Suppressor macrophage (primary cell): ENCODE measurements around the gene IL1R2.

ENCODE experiments used
- DNase-seq, 4 experiments: peaks; one replicate each; pipeline ENCODE4 v3.0.0-alpha.2; 2020 to 2022

IL1R2 gene

GRCh38 chr2:101975171-101975870 is 16.4 kb upstream of the IL1R2 start:
- DNase-seq, result no peak

- no peak for DNase-seq
Measured at GRCh38 chr2:101976891-101977290, 14.9 kb upstream of the IL1R2 start.

DNA sequence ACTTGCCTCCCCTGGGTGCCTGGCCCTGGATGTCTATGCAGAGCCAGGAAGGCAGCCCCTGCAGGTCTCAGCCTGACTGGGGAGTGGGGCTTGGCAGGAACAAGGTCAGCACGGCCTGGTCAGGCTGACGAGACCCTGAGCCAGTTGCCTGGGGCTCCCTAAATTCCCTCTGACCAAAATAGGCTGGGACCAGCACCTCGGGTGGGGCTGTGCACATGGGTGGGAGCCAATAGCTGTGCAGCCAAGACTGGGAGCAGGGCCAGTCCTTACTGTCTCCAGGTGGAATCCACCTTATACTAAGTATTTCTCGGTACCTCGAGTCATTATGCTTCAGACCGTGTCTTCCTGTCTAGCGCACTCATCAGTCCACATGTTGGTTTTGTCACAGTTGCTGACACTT is 11.4 kb upstream of the IL1R2 start:
- no peak for DNase-seq

DNA sequence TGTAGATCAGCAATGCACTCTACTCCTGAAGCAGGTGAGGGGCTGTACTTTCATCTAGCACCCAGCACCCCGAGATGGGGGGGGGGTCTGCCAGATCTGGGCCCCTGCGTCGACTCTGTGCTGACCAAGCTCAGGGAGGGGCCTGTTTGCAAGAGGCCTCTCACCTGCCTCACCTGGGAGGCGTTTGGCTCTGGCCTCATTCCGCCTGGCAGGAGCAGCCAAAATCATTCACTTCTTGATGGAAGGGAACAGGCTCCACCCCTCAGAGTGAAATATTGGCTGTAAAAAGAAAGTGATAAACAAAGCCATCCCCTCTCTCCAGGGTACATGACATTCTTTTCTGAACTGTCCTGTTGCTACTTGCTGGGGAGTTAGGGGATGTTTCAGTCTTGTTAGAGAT is 10.7 kb upstream of the IL1R2 start:
- DNase-seq, result no peak

DNA sequence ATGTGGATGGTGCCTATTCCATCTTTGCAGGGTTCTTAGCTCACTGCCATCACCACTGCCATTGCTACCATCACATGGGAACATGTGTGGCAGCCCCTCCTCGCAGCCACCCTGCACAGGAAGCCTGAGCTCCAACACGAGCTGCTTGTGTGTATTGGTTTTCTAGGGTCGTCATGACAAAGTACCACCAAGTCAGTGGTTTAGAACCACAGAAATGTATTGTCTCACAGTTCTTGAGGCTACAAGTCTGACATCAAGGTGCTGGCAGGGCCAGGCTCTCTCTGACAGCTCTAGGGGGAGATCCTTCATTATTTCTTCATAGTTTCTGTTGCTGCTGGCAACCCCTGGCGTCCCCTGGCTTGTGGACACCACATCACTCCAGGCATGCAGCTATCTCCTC is 10.3 kb upstream of the IL1R2 start:
- DNase-seq, result no peak

GRCh38 chr2:101982495-101983029 is 9.2 kb upstream of the IL1R2 start:
- DNase-seq, result no peak

DNA sequence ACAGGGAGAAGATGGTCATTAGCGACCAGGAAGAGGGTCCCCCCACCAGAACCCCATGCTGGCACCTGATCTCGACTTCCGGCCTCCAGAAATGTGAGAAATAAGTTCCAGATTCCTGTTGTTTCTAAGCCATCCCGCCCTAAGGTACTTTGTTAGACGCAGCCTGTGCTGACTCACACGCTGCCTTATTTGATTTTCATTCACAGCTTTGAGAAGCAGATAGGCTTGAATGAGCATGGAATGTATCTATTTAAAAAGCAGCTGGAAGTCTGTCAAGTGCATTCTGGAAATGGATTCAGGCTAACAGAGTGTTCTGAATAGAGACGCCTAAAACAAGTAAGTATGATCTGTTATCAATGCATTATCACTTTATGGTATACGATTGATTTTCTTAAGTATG is 8.3 kb upstream of the IL1R2 start:
- no peak for DNase-seq

- peak in 3 of 4 experiments; percentile 37 to 61 (median 46) for DNase-seq
Measured at GRCh38 chr2:101983928-101984327, 7.8 kb upstream of the IL1R2 start.

DNA sequence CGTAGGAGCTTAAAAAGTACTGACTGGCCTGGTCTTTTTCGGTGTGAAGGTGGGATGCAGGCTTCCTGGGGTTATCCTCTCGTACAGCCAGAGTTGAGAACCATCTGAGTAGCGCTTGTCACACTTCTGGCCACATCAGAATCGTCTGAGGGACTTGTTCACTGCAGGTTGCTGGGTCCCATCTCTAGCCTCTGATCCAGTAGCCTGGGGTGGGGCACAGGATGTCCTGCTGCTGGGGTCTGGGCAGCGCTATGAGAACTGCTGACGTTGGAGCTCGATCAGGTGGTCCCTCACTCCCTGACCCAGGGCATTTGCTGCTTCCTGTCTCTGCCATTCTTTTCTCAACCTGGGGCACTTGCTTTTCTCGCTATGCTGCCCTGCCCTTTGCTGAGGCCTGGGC is 7.1 kb upstream of the IL1R2 start:
- DNase-seq, result no peak

DNA sequence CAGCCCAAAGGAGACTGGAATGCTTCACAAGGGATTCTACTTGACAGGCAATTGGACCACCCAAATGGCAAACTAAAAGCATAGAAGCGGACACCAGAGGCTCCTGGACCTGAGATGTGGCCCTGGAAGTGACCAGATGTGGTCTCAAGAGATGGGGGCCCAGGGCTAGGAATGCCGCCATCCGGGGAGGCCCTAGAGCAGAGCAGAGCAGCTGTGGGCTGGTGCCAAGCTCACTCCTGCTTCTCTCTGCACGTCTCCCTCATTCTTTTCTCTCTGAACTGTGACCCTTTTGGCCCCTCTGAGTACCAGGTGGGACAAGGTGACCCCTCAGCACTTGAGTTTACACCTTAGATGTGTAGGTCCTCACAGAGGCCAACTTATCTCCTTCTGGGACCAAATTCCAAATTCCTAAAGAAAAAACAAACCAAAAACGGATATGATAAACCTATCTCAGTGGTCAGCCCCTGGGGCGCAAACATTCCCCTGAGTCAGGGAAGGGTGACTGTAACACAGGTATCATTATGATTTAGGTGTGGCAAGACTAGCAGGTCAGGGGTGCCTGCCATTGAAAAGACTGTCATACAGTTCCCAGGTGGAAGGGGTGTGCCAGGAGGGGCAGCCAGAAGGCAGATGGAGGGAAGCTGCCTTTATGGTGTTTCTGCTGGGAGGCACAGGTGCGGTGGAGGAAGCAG is 6.5 kb upstream of the IL1R2 start:
- DNase-seq, result no peak

GRCh38 chr2:101985793-101986164 is 6.0 kb upstream of the IL1R2 start:
- DNase-seq, result no peak

DNA sequence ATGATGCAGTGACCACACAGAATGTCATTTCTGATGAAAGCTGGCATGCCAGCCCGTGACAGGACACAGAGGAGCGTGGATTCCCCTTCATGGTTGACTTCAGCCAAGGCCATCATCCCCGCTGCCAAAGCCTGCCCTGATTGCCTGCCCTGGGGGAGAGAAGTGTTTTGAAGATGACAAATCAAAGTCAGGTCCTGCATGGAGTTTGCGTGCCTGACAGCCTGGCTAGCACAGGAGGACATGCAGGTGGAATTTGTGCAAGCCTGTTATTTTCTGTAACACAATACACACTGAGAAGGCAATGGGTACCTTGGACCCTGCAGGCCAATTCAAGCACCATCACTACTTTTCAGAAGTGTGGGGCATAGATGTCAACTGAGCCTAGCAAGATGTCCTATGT is 5.4 kb upstream of the IL1R2 start:
- no peak for DNase-seq

GRCh38 chr2:101986804-101987740 is 4.7 kb upstream of the IL1R2 start:
- no peak for DNase-seq

- no peak for DNase-seq
Measured at GRCh38 chr2:101987832-101988231, 3.9 kb upstream of the IL1R2 start.

DNA sequence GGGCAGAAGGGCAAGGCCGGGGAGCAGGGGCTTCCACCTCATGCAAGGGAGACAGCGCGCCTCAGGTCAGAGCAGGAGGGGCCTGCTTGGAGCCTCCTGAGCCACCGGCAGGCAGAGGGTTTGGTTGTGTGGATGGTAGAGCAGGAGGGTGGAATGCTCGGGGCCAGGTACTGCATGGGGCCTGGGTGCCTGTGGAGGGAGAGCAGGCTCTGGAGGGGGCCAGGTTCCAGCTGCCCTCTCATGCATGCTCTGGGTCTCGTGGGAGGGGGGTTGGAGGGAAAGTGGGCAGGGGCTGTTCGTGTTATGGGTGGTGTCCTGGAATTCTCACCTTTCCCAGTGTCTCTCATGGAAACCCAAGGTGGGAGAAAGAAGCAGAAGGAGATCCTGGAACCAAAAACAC is 3.2 kb upstream of the IL1R2 start:
- no peak for DNase-seq

GRCh38 chr2:101989740-101990460 is 1.9 kb upstream of the IL1R2 start:
- peak; percentile 51 to 77 (median 67) for DNase-seq

- no peak for DNase-seq
Measured at GRCh38 chr2:101993772-101994171, 2.0 kb downstream of the IL1R2 start.

DNA sequence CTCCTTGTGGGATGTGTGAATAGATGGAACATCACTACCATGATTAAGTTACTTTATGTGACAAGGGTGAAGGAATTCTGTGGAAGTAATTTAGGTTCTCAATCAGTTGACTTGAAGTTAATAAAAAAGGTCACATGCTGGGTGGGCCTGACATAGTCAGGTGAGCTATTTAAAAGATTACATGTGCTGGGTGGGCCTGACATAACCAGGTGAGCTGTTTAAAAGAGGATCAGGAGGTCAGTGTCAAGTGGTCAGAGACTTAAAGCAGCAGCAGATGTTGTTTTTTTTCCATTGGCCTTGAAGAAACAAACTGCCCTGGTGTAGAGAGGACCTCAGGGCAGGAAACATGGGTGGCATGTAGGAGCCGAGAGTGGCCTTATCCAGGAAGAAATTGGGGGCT is 3.3 kb downstream of the IL1R2 start:
- DNase-seq, result no peak

DNA sequence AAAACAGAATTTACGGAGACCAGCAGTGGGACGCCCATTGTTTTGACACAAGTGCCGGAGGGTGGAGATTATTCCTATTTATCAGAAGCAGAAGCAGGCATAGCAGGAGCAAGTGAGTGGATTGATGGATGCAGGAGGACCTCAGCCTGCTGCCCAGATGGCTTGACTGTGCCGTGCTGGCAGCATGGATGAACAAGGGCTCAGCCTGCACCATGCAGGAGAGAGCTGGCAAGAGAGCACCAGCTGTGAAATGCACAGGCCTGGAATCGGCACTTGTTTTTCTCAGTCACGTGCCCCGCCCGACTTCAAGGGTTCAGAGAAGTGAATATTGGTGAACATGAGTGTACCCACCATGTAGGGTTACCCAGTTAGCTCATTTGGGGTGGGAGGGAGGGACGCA is 4.0 kb downstream of the IL1R2 start:
- no peak for DNase-seq

DNA sequence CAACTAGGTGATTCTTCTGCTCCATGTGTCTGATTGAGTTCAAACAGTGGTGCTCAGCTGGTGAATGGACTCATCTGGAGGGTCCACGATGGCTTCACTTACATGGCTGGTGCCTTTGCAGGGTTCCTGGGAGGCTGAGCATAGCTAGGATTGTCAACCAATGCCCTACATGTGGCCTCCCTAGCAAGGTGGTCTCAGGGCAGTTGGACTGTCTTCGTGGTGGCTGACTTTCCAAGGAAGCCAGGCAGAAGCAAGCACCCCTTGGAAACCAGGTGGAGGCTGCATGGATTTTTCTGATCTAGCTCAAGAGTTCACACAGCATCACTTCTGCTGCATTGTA is 6.8 kb downstream of the IL1R2 start:
- DNase-seq, result no peak

DNA sequence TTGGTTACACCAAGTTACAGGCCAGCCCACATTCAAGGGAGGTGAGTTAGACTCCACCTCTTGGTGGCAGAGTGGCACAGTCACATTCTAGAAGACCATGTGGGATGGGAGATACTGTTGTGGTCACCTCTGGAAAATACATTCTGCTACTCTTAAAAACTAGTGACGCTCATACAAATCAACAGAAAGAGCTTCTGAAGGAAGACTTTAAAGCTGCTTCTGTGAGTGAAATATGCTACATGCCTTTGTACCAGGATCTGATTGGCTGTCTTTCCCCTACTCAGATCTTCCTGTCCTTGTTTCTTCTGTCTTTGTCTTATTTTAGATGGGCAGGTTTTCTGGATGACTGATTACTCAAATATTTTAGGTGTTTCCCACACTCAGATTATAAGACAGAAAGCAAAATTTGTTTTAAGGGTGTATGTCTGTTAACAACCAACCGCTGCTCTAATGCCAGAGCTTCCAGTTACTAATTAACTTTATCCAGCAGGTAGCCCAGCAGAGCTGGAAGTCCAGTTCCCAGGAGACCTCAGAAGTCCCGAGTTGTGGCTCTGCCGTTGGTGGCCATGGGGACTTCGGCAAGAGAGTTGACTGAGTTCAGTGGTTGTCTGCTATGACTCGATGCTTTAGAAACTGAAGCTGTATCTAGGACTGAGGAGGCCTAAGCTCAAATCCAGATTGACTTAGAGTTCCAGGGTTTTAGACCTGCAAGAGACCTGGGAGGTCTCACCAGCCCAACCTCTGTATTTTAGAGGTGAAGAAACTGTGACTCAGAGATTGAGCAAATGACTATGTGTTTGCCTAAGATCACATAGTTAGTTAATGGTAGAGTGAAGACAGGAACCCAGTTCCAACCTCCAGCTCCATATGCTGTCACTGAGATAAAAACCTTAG is 7.4 kb downstream of the IL1R2 start:
- DNase-seq, result peak in 1 of 4 experiments; percentile 37

GRCh38 chr2:102000012-102000411 is 8.3 kb downstream of the IL1R2 start:
- DNase-seq, result no peak
